AG08395 (cell line): ENCODE results near the gene NOD2.

Source experiments
- DNase-seq: peaks from one replicate; pipeline ENCODE4 v3.0.0; 2012; ENCODE audit warnings: mixed read lengths, low spot score

Gene NOD2

DNA sequence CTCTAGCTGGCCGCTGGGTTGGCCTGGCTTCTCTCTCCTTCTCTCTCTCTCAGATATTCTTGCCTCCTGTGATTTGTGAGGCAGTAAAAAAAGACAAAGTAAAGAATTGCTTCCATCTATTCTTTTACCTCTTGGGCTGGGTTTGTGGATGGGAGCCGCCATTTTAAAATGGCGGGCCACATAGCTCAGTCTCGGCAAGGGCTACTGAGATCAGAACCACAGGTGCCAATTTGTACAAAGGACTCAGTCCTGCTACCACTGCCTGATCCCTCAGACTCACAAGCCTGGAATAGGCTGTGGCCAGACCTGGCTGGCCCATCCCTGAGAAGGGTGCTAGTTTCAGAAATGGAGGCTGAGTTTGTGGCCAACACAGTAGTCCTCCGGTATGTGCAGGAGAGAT lies 24.1 kb downstream of the NOD2 start:
- DNase-seq, result no peak

DNA sequence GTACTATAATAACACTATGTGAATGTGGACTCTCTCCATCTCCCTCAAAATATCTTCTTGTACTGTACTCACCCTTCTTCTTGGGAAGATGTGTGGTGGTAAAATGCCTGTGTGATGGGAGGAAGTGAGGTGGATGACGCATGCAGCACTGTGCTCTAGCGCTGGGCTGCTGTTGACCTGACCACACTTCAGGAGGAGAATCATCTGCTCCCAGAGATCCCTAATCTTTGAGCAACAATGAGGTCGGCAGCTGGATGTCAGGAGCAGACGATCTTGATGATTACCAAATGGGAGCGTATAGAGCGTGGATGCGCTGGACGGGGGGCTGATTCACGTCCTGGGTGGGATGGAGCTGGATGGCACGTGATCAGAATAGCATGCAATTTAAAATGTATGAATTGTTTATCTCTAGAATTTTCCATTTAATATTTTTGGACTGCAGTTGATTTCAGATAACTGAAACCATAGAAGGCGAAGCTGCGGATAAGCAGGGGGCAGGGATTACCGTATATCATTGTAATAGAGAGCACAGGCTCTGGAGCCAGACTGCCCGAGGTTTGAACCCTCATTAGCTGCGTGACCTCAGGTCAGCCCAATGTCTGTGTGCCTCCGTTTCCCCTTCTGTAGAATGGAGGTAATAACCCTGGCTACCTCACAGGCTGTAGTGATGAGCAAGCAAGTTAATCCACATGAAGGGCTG lies 24.8 kb downstream of the NOD2 start:
- DNase-seq, result peak; percentile 60

DNA sequence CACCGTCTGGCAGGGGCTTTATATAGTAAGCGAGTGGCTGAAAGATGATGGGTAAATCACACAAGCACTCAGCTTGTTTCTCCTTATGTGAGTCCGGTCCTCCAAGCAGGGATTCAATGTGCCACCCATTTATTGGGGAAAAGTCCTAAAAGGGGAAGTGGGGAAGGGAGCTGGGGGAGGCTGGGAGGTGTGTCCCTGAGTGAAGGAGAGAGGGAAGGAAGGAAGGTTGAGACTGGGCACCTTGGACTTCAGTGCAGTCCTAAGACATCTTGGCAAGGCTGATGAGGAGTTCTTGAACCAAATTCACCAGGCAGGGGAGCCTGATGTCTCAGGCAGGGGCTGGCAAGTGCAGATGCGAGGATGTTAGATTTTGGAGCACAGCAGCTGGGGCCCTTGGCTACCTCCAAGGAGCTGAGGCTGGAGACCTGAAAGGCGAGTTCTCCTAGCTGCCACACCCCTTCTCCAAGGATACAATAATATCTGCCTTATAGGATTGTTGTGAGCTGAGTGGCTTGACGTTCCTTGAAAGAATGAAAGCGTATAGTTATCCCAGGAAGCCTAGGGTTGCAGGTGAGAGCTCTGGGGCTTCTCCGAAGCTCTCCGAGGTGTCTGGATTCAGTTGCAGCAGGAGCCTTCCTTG lies 25.5 kb downstream of the NOD2 start:
- DNase-seq, result no peak

DNA sequence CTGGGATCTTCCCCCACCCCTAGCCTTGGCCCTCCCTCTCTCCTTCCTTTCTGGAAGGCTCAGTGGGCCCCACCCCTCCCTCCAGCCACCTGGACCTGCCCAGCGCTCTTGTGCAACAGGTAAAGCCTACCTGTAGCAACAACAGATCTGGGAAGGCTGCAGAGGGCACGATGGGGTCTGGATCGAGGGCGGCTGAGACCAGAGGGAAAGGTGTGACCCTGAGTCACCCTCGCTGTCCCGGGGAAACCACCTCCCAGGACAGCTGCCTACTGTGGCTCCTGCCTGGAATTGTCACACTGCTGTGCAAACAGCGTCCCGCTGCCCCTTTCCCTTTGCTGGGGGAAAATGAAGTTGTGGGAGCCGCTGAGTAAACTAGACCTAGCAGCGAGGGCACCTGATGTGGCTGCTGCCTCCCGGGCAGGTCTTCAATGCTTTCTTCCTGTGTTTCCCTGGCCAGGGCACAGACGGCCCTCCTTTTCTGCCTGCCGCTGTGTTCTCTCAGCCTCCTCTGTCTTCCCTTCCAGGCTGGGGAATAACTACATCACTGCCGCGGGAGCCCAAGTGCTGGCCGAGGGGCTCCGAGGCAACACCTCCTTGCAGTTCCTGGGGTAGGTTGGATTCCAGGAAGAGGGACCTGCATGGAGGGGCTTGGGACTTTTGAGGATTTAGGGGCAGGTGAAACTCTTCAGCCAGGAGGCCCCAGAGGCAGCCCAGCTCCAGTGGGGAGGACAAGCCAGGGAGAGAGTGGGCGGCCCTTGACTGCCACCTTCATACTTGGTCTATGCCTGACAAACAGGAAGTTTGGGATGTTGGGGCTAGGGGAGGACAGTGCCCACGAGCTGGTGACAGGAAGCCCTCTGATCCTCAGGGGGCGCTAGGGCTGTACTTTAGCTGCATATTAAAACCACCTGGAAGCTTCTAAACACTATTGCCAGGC lies 26.3 kb downstream of the NOD2 start:
- no peak for DNase-seq

DNA sequence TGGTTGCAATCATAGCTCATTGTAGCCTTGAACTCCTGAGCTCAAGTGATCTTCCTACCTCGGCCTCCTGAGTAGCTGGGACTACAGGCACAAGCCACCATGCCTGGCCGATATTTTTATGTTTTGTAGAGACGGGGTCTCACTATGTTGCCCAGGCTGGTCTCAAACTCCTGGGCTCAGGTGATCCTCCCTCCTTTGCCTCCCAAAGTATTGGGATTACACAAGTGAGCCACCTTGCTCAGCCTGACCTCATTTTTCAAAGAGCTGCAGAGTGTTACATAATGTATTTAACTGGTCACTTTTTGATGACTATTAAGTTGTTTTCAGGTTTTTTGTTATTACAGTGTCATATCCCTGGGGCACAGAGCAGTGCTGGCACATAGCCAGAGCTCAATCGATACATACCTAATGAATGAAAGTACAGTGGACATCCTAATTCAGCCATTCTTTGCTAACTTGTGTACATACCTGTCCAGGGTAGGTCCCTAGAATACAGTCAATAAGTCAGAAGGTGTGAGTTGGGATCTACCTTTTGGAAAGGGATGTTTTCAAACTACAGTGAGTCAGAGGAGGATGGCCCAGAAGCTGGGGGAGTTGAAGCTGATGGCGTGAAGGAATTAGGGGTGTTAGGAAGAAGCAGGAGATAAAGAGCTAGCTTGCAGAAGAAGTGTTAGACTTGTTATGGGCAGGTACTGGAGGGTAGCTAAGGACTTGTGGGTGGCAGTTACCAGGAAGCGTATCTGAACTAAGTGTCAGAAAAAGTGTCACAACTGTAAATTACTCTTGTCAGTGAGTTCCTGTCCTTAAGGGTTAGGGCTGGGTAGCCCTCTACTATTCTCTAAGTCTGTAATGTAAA lies 28.4 kb downstream of the NOD2 start:
- no peak for DNase-seq

DNA sequence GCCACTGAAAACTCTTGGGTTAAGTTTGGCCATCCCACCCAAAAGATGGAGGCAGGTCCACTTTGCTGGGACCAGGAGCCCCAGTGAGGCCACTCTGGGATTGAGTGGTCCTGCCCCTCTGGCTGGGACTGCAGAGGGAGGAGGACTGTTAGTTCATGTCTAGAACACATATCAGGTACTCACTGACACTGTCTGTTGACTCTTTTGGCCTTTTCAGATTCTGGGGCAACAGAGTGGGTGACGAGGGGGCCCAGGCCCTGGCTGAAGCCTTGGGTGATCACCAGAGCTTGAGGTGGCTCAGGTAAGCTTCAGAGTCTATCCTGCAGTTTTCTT lies 29.0 kb downstream of the NOD2 start:
- DNase-seq, result no peak

DNA sequence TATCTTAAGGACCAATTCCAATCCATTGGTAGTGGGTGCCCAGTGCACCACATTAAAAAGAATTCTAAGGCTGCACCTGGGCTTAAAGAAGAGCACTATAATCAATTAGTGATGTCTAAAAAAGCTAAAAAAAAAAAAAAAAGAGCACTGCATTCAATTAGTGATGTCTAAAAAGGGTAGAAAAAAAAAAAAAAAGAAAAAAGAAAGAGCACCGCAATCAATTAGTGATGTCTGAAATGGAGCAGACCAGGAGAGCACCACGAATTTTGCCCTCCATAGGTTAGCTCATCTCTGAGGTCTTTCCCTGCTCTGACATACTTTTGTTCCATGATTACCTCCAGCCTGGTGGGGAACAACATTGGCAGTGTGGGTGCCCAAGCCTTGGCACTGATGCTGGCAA lies 29.6 kb downstream of the NOD2 start:
- no peak for DNase-seq

DNA sequence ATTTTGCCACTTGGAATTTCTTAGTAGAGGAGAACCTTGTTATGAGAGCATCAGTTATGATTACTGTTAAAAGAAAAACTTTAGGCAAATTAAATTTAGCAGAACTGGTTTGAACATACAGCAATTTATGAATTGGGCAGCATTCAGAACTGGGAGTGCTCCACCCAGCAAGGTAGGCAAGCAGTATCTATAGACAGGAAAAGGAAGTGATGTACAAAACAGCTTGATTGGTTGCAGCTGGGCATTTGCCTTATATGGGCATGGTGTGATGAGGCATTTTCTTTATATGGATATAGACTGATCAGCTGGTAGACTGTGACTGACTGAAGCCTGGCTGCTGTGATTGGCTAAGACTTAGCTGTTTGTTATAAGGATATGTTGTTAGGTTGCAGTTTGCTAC lies 30.9 kb downstream of the NOD2 start:
- DNase-seq, result no peak

DNA sequence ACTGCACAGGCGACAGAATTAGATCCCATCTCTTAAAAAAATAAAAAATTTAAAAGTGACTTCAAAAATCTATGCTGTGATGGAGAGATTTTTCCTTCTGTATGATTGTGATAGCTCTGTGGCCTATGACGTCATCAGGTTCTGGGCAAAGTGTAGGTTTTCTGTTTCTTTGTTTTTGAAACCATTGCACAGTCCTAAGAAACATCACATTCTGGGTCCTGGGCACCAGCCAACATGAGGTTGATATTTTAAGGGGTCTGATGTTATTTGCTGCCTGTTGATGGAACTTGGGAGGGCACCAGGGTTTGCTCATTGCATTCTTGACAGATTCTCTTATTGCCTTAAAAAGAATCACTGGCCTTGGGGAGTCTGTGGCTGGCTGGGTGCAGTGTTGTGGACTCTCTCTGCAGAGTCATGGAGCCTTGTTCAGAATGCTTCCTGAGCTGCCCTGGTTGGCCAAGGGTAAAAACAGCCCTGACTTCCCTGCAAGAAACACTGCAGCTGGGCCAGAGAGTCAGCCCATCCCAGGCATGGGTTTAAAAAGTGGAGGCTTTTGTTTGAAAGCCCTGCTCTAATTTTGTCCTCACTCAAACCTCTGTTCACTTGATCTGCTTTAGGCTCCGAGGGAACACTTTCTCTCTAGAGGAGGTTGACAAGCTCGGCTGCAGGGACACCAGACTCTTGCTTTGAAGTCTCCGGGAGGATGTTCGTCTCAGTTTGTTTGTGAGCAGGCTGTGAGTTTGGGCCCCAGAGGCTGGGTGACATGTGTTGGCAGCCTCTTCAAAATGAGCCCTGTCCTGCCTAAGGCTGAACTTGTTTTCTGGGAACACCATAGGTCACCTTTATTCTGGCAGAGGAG lies 38.0 kb downstream of the NOD2 start:
- DNase-seq, result no peak

DNA sequence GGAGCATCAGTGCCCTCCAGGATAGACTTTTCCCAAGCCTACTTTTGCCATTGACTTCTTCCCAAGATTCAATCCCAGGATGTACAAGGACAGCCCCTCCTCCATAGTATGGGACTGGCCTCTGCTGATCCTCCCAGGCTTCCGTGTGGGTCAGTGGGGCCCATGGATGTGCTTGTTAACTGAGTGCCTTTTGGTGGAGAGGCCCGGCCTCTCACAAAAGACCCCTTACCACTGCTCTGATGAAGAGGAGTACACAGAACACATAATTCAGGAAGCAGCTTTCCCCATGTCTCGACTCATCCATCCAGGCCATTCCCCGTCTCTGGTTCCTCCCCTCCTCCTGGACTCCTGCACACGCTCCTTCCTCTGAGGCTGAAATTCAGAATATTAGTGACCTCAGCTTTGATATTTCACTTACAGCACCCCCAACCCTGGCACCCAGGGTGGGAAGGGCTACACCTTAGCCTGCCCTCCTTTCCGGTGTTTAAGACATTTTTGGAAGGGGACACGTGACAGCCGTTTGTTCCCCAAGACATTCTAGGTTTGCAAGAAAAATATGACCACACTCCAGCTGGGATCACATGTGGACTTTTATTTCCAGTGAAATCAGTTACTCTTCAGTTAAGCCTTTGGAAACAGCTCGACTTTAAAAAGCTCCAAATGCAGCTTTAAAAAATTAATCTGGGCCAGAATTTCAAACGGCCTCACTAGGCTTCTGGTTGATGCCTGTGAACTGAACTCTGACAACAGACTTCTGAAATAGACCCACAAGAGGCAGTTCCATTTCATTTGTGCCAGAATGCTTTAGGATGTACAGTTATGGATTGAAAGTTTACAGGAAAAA lies 38.8 kb downstream of the NOD2 start:
- DNase-seq, result no peak

DNA sequence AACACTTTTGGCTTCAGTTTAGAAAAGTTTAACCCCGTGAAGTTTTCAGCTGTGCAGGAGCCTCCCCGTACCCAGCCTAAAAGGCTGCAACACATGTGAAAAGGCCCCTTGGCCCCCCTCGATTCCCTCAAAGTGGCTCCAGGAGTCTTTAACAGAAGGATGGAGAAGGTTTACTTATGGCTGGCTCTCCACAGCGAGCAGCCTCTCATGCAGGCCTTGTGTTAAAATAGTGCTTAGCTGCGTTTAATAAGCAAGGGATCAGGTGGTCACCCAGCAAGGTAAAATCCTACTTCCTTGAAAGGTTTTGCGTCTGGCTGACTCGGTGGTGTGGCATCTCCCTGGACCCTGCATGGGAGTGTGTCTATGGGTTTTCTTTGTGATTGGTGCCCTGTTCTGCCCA lies 40.1 kb downstream of the NOD2 start:
- no peak for DNase-seq

DNA sequence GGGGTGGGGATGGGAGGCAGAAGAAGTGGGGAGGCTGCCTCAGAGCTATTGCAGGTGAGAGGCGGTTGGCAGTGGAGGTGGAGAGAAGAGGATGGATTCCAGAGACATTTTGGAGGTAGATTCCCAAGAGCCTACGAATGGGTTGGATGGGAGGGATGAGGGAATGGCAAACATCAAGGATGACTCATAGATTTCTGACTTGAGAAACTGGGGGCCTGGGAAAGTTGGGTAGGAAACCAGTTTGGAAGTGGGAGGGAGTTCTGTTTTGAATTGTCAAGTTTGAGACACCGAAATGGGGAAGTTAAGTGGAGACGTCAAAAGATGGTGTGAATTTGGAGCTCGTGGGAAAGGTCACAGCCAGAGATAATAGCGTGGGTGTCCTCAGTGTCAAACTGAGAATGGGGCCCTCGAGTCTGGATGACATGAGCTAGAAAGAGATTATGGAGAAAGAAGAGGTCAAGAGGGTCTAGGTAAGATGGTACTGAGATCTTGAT lies 42.3 kb downstream of the NOD2 start:
- DNase-seq, result no peak

DNA sequence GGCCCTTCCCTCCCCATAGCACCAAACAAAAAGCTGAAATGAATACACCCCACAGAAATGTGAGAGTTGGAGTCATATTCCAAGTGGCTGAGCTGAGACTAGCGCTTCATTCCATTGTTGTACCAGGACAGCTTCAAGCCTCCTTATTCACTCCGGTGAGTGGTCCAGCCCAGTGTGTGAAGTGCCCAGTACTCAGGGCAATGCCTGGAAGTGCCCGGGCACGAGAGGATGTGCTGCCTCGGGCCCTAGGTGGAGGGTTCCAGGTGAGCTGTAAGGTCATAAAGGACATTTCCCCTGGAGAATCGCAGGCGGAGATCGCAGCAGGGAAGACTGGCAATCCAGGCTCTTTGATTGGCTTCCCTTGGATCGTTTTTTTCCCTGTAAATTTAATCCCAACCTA lies 43.0 kb downstream of the NOD2 start:
- no peak for DNase-seq

DNA sequence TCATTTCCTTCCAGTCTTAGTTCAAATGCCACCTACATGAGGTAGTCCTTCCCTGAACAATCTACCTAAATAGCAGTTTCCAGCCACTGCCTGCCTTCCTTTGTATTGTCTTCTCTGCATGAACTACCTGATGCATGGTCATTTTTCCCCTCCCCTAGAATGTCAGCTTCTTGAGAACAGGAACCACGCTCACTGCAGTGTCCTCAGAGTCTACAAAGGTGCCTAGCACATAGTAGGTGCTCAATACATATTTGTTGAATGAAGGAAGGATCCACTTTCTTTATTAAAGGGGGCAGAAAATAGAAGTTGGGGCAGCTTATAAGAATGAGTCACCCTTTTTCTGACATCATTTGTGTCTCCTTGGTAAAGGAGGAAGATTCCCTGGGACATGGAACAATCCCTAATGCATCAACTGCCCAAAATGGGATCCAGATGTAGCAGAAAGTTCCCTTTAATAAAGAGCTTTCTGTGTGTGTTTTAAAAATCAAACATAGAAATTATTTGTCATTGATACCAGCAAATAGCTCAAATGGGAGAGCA lies 44.1 kb downstream of the NOD2 start:
- peak; percentile 57 for DNase-seq

DNA sequence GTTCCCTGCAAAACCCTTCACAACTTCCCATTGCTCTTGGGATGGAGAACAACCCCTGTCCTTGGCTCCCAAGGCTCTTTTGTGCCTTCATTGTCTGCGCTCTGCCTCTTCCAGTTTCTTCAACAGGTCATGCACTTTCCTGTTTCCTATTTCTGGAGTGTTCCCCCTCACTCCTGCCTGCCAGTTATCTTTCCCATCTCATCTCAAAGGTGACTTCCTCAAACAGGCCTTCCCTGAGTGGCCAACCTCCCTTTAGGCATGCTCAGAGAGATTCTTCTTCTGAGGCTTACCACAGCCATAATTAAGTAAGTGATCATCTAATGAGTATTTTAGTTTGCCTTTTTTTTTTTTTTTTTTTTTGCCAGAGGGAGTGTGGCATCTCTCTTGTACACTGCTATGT lies 45.6 kb downstream of the NOD2 start:
- no peak for DNase-seq

DNA sequence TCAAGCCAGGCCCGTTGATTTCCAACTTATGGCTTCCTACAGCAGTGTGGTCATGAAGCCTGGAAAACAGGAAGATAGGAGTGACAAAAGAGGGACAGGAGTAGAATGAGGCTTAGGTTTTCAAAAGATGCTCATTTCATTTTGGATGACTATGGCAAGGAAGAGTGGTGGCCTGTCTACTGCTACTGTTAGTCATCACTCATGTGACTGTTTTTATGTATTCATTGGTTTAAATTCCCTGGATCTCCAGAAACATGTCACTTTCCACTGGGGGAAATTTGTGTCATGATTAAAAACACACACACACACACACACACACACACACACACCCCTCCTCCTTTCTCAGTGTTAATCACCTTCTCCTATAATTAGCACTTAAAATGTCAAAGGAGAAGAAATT lies 47.3 kb downstream of the NOD2 start:
- DNase-seq, result peak; percentile 31

DNA sequence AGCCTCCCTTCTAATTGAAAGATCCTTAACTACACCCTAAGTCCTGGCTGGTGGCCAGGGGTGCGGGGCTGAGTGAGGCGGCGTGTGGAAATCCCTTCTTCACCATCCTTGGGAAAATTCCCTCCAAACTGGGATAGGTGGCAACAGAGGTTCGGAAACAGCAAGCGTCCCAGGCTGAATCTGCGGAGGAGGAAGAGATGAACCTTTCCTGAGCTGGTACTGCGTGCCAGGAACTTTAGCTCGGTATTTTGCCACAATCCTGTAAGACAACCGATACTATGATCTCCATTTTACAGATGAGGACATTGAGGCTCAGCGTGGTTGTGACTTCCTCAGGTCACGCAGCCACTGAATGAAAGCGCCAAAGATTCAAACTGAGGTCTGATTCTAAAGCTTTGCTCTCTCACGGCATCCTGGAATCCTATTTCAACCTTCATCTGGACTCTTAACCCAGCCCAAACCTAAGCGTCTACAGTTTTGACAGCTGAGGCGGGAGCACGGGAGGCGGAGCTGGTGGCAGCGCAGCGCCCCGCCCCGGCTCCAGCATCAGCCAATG lies 47.9 kb downstream of the NOD2 start:
- DNase-seq, result no peak

DNA sequence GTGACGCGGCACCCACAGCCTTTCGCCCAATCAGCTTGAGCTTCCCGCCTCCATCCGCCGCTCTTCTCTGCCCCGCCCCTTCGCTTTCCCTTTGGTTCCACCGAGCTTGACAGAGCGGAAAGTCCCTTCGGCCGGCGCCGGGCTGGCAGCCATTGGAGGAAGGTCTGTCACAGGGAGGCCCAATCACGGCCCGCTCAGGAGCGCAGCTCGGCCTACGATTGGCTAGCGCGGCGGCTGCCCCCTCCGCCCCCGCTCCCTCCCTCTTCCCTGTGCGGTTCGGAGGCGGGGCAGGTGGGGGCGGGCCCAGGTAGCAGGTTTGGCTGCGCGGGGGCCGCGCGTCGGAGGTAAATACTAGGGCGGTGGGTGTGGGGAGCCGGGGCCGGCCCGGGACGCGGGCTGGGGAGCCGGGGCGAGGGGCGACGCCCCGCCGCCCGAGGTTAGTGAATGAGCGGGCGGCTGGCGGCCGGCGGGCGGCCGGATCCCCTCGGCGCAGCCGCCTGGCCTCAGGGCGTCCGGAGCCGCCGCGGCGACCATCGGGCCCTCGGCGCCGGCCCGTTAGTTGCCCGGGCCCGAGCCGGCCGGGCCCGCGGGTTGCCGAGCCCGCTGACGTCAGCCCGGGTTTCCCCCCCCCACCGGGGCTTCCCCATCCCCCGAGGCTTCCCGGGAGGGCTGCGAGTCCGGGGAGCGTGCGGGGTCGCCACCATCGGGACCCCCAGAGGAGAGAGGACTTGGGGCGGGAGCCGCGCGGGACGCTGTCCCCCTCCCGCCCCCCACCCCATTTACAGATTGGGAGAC lies 48.6 kb downstream of the NOD2 start, which contains the start of gene CYLD:
Gene CYLD, plus strand, starts transcription at position 306 of the 795 bp plus-strand sequence. CDS start 7,613 bp downstream, outside the sequence.
- peak; percentile 99 for DNase-seq
